Endothelial cell of umbilical vein (primary cell): ENCODE measurements around the gene KIF6. TPM values are rescaled to one million over a fixed set of nuclear protein-coding genes. Genes with fewer than 3 reads are reported as not detected.

Experiments
- BruUV-seq: library from RNA; stranded (reverse); fragments of 400-500 nt; replicated peaks from 2 replicates; lab custom pipeline; 2021; lab: Mats Ljungman, UMichigan
- CTCF ChIA-PET: fragments of 300-600, 350-600 bp; sonication (Branson Sonifier 250); formaldehyde crosslinking; loops from one replicate; lab custom pipeline; 2021; ENCODE audit warnings: antibody characterized with exemption, inconsistent platforms; lab: Charles Lee
- POLR2A ChIA-PET: fragments of 300-600, 350-600 bp; sonication (Branson Sonifier 250); formaldehyde crosslinking; loops from one replicate; lab custom pipeline; 2021; ENCODE audit warnings: antibody characterized with exemption, inconsistent platforms; lab: Charles Lee
- DNase-seq: peaks from one replicate; pipeline ENCODE4 v3.0.0-alpha.2; 2011; ENCODE audit warnings: low read depth, low spot score
- FAIRE-seq: peaks from 2 replicates; lab custom pipeline; 2011; peaks lifted over from hg19 to GRCh38; lab: Jason Lieb, UNC
- H2AFZ ChIP-seq: 2 replicates; pipeline ENCODE4 v1.6.0; 2012; ENCODE audit warnings: low read depth, low read length, control low read depth, inconsistent platforms
- H3K27ac ChIP-seq: 2 replicates; pipeline ENCODE4 v1.5.1; 2011; ENCODE audit warnings: low read depth, mild to moderate bottlenecking, control low read depth, low read length, moderate library complexity; ENCODE audit not compliant: insufficient read depth
- H3K27me3 ChIP-seq, 2 experiments: 2 replicates each; pipeline versions ENCODE4 v1.6.0 to v1.6.1; 2011; ENCODE audit warnings: low read length in 2 of 2, mixed read lengths in 1 of 2; ENCODE audit not compliant: control insufficient read depth in 2 of 2, insufficient read depth in 2 of 2
- H3K36me3 ChIP-seq, 2 experiments: 2 replicates in 1 of 2; 3 replicates in 1 of 2; pipeline ENCODE4 v1.5.1; 2011; ENCODE audit warnings: low read length in 2 of 2, mild to moderate bottlenecking in 1 of 2, moderate library complexity in 1 of 2; ENCODE audit not compliant: control insufficient read depth in 2 of 2, insufficient read depth in 2 of 2; ENCODE audit errors: extremely low read depth in 1 of 2
- H3K4me1 ChIP-seq: 3 replicates; pipeline ENCODE4 v1.5.1; 2011; ENCODE audit warnings: mild to moderate bottlenecking, low read length; ENCODE audit not compliant: control insufficient read depth, insufficient read depth; ENCODE audit errors: extremely low read depth
- H3K4me2 ChIP-seq: 2 replicates; pipeline ENCODE4 v1.6.1; 2011; ENCODE audit warnings: low read length, control low read depth, mixed read lengths; ENCODE audit not compliant: insufficient read depth
- H3K4me3 ChIP-seq, 3 experiments: fragments of 200-600 bp in 1 of 3; sonication (generic), shearing (Covaris generic) in 1 of 3; replicated peaks in 1 of 3; 2 replicates each; pipeline ENCODE4 v1.5.1; 2011 to 2016; ENCODE audit warnings: control low read depth in 3 of 3, low read length in 3 of 3, mild to moderate bottlenecking in 2 of 3, inconsistent platforms in 1 of 3, low read depth in 1 of 3, moderate library complexity in 1 of 3; ENCODE audit not compliant: insufficient read depth in 1 of 3
- H3K79me2 ChIP-seq: 2 replicates; pipeline ENCODE4 v1.6.0; 2012; ENCODE audit warnings: low read length, inconsistent platforms; ENCODE audit not compliant: control insufficient read depth, insufficient read depth
- H3K9ac ChIP-seq: replicated peaks from 2 replicates; pipeline ENCODE3; 2011; ENCODE audit warnings: low read length, control low read depth; ENCODE audit not compliant: insufficient read depth; ENCODE audit errors: extremely low read depth
- H3K9me1 ChIP-seq: replicated peaks from 3 replicates; pipeline ENCODE4 v1.6.0; 2011; ENCODE audit warnings: mild to moderate bottlenecking, low read length; ENCODE audit not compliant: control insufficient read depth, insufficient read depth; ENCODE audit errors: extremely low read depth
- H3K9me3 ChIP-seq: replicated peaks from 2 replicates; pipeline ENCODE4 v1.5.1; 2012; ENCODE audit warnings: low read length, inconsistent platforms; ENCODE audit not compliant: control insufficient read depth, insufficient read depth
- H4K20me1 ChIP-seq: replicated peaks from 2 replicates; pipeline ENCODE3; 2011; ENCODE audit warnings: mild to moderate bottlenecking, low read length; ENCODE audit not compliant: control insufficient read depth, insufficient read depth; ENCODE audit errors: extremely low read depth
- CTCF ChIP-seq, 2 donors: IDR thresholded peaks; 1 replicate in 1 of 2; 2 replicates in 1 of 2; pipeline ENCODE4 v1.5.1; 2011; ENCODE audit warnings: low read length in 2 of 2, mild to moderate bottlenecking in 2 of 2, moderate library complexity in 2 of 2, control low read depth in 1 of 2, inconsistent platforms in 1 of 2, low read depth in 1 of 2; ENCODE audit not compliant: insufficient read depth in 1 of 2; ENCODE audit errors: extremely low read depth in 1 of 2
- EZH2 ChIP-seq: IDR thresholded peaks from 2 replicates; pipeline ENCODE4 v1.6.1; 2012; ENCODE audit warnings: borderline replicate concordance, low read depth, mild to moderate bottlenecking, moderate library complexity, low read length, inconsistent platforms; ENCODE audit not compliant: severe bottlenecking
- FOS ChIP-seq: IDR thresholded peaks from 2 replicates; pipeline ENCODE4 v1.6.1; 2011; ENCODE audit warnings: mild to moderate bottlenecking, low read length, moderate library complexity, borderline replicate concordance; ENCODE audit not compliant: insufficient read depth
- GATA2 ChIP-seq: IDR thresholded peaks from 2 replicates; pipeline ENCODE4 v1.7.0; 2011; ENCODE audit warnings: low read depth, mild to moderate bottlenecking, moderate library complexity, mixed read lengths, low read length; ENCODE audit not compliant: insufficient read length, insufficient read depth
- JUN ChIP-seq: IDR thresholded peaks from 2 replicates; pipeline ENCODE4 v1.6.1; 2011; ENCODE audit warnings: borderline replicate concordance, low read depth; ENCODE audit not compliant: insufficient read length, insufficient read depth
- MAX ChIP-seq: IDR thresholded peaks from 2 replicates; pipeline ENCODE4 v1.6.1; 2011; ENCODE audit not compliant: insufficient read depth, insufficient read length
- MYC ChIP-seq: IDR thresholded peaks from one replicate; pipeline ENCODE4 v1.6.1; 2011; ENCODE audit warnings: mild to moderate bottlenecking, low read depth, low read length
- POLR2A ChIP-seq: IDR thresholded peaks from 2 replicates; pipeline ENCODE4 v1.6.1; 2012; ENCODE audit warnings: low read depth, mild to moderate bottlenecking, control low read depth, low read length
- POLR2AphosphoS5 ChIP-seq: IDR thresholded peaks from 2 replicates; pipeline ENCODE4 v1.6.1; 2012; ENCODE audit warnings: low read depth, mild to moderate bottlenecking, control low read depth, low read length, moderate library complexity; ENCODE audit not compliant: insufficient read depth
- dilution Hi-C: fragments of 300-500 bp; cut with MboI; formaldehyde crosslinking; loops from one replicate; pipeline ENCODE4 v1.15.0; 2019; ENCODE audit warnings: low sequenced_read_pairs; ENCODE audit not compliant: extremely low pct_ligation_motif_present
- intact Hi-C: fragments of 100-400 bp; cut with micrococcal nuclease; formaldehyde crosslinking; loops from one replicate; pipeline ENCODE4 v1.10.0; 2022
- polyA plus RNA-seq, 4 experiments: library from polyadenylated mRNA; depleted of rRNA in 3 of 4; stranded (reverse) in 3 of 4; unstranded in 1 of 4; fragments of >200 nt; gene quantifications; 2 replicates each; pipeline versions ENCODE4 v1.2.1 to v1.2.3, GENCODE V29; 2011 to 2012; ENCODE audit warnings: missing spikeins in 1 of 4
- total RNA-seq: library from RNA; stranded (reverse); gene quantifications from 2 replicates; pipeline ENCODE4 v1.2.3, GENCODE V29; 2021

KIF6 gene
- total and polyA plus RNA-seq, 2 donors (not counting 3 experiments of a cell fraction or from before 2014, with no cell fraction given): not detected

GRCh38 chr6:39585641-39586040 is 139.6 kb downstream of the KIF6 start:
- Histone ChIP-seq H3K9me3 (no peaks in the 10 kb centered on the region), H3K27ac (no peak overlapping the region), H4K20me1 (no peaks in the 10 kb centered on the region), H3K4me1 (no peaks in the 10 kb centered on the region), H3K4me2 (no peak overlapping the region), H3K9ac (no peak overlapping the region), H3K27me3 (no peaks in the 10 kb centered on the region), H3K36me3 (no peaks in the 10 kb centered on the region), H3K4me3 (no peak overlapping the region), H2AFZ (no peak overlapping the region), H3K9me1 (no peaks in the 10 kb centered on the region), H3K79me2 (no peaks in the 10 kb centered on the region)
- no peak for FAIRE-seq
- intact Hi-C loops: no loop called here
- dilution Hi-C loops: no loop called here
- TF ChIP-seq JUN: no peak
- no peak for TF ChIP-seq GATA2
- TF ChIP-seq POLR2AphosphoS5: no peak
- no peak for TF ChIP-seq POLR2A
- no peak for TF ChIP-seq MAX
- TF ChIP-seq EZH2: no peak
- no peak for TF ChIP-seq MYC
- TF ChIP-seq FOS: no peak
- TF ChIP-seq CTCF (IDR thresholded peaks at IDR 0.05; ENCODE audit: extremely low read depth in 1 of 2, insufficient read depth in 1 of 2, low read depth in 1 of 2, low read length in 2 of 2): no peak
- ChIA-PET POLR2A (no interaction called here), CTCF (no interaction called here)
- no TSS peak for BruUV-seq
- no peak for DNase-seq
